Breast epithelium (tissue), 3 donors: ENCODE data around the gene ADA.

Experiments
- CTCF ChIP-seq, 3 donors: fragments of 450-650 bp; IDR thresholded peaks; one replicate each; pipeline ENCODE4 v1.5.1; 2016 to 2017; ENCODE audit warnings: antibody characterized with exemption in 3 of 3, mild to moderate bottlenecking in 3 of 3, moderate library complexity in 3 of 3
- POLR2A ChIP-seq: fragments of 450-650 bp; IDR thresholded peaks from one replicate; pipeline ENCODE4 v1.6.1; 2016; ENCODE audit warnings: antibody characterized with exemption, mild to moderate bottlenecking, moderate library complexity
- POLR2AphosphoS5 ChIP-seq, 3 donors: sonication (generic); formaldehyde crosslinking; IDR thresholded peaks; one replicate each; pipeline ENCODE4 v1.6.1; 2017; ENCODE audit warnings: antibody characterized with exemption in 3 of 3

GRCh38 chr20:44694159-44694558 lies 42.7 kb upstream of the ADA start:
- no peak for TF ChIP-seq CTCF (IDR thresholded peaks at IDR 0.05)
- no peak for TF ChIP-seq POLR2A
- TF ChIP-seq POLR2AphosphoS5 (IDR thresholded peaks at IDR 0.05) = no peak
